COR-L47 (cell line): ENCODE measurements around the gene CHN2.
A peak's percentile ranks its signal among the peaks of the same experiment; 100 is the strongest.

Experiments used
- DNase-seq: peaks from one replicate; lab custom pipeline; 2025; lab: John Stamatoyannopoulos, UW

Gene CHN2

GRCh38 chr7:29194594-29195427 is at the start of gene CHN2:
CHN2 (plus strand) TSS chr7:29194775.
- peak; percentile 62 for DNase-seq

DNA sequence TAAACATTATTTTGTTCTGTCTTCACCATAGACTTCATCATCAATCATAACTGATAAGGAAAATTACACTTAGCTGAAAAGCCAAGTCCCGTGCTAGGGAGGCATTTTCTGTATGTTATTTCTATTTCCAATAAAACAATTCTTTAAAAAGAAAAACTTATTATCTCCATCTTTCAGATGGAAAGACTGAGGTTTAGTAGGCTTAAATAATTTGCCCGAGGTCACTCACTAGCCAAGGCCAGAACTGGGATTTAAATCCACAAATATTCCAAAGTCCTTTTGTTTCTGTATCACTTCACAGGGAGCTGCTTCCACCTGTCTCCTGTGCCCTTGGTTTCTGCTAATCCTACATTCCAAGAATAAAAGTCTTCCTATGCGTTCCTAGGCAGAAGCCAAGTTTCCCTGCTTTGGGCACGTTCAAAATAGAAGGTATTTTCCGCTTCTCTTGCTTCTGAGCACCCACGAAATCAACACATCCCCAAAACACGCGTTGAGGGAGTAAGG is 49.0 kb upstream of the CHN2 start:
- DNase-seq, result no peak

DNA sequence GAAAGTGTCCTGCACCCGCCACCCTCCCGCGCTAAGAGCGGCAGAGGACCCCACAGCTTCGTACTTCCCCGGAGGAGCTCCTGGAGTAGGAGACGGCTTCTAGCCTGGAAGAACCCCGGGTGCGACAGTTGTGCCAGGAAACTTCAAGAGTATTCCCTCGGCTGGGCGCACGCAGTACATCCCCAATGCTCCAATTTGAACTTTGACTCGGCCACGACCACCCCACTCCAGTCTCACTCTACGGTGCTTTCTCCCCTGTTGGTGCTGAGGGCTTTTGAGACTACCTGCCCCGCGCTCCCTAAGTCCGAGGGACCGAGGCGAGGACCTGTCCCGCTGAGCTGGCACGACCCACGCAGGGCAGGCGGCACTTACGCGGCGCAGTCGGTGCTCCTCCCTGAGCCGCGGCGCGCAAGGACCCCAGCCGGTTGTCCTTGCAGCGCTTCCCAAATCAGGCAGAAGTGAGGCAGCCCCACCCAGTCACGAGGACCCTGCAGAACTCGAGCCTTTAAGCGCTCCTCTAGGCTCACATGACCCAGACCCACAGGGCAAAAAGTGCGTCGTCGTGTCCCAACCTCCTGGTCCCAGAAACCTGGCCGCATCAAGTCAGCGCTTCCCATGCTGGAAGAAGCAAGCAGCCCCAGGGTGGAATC is 48.4 kb upstream of the CHN2 start, which contains the start of gene CPVL:
CPVL (minus strand) TSS at position 481 of the 650 bp plus-strand sequence. CDS start 25,476 bp downstream, outside the sequence.
- DNase-seq, result peak; percentile 50

GRCh38 chr7:29146888-29147609 is 47.5 kb upstream of the CHN2 start:
- DNase-seq, result peak; percentile 47

DNA sequence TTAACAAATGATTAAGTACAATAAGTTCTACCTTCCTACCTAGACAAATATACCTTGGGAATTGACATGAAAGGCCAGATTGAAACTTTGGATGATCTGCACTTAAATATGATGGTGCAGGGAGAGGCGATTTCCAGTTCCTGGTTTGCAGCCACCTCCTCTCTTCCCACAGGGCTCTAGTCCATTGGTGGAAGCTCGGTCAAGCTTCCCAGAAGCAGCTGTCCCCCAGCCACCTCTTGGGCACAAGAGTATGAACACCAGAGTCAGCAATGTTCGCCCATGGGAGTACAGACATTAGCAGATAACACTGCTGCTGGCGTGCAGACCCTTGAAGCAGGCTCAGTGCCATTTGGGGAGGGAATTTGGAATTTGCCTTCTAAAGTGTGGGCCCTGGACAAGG is 46.8 kb upstream of the CHN2 start:
- no peak for DNase-seq

- no peak for DNase-seq
These were observed 45.5 kb upstream of the CHN2 start for GRCh38 chr7:29149036-29149435.

GRCh38 chr7:29150856-29151255 is 43.7 kb upstream of the CHN2 start:
- peak; percentile 59 for DNase-seq

- no peak for DNase-seq
These were observed 40.5 kb upstream of the CHN2 start for GRCh38 chr7:29154076-29154475.

DNA sequence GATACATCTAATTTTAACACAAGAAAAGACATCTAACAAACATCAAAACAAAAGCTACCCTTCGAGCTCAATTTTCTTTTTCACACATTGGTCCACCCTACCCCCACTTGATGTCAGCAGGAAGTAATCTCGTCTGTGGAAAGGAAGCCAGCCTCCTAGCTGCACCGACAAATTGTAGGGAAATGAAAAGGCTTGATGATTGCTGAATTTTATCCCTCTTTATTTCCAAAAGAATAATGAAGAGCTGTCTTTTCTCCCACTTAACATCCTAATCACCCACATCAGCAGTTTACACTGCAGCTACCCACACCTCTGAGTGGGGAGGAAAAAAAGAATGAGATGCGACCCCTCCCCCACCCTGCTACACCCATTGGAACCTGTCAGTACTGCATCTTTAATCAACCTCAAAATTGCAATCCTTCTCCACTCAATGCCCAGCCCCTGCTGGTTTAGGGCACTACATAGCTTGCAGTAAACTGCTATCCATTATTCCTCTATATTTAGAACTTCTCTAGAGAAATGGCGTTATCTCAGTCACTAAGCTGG is 37.6 kb upstream of the CHN2 start:
- peak; percentile 32 for DNase-seq

DNA sequence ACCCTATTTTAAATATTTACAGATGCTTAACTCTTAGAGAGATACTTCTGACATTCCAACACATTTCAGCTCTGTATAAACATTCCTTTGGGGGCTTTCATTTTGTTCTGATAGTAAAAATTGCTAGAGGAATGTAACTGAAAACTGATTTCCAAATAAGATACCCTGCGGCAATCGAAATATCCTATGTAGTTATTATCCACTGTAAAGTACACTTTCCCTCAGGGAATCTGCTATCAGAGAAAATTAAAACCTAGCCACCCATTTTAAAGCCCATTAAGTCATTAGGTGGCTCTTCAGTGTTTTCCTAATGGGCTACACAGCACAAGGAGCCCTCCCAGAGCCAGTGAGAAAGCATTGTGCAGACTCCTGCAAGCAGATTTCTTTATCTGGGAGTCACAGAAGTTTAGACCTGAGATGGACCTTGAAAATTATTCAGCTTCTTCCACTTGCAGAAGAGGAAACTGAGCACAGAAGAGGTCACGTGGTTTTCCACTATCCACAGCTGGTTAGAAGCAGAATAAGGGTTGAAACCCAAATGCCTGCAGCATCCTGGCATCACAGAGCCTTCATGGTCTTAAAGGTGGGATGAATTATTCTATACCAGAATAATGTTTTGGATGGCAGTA is 35.7 kb upstream of the CHN2 start:
- no peak for DNase-seq

DNA sequence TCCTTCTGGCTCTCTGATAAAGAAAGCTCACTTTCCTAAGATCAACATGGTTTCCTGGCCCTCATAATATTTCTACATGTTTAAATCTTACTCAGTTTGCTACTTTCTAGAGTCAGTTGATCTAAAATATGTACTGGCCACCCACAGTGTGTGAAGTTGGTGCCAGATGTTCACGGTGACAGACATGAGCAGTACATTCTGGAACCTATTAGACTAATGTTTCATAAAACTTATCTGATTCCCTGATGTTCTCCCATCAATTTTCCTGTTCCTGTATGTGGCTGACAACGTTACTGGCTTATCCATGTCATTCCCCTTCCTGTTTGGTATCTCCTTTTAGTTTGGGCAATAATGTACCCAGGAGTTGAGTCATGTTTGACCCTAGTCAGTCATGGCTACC is 34.5 kb upstream of the CHN2 start:
- no peak for DNase-seq

DNA sequence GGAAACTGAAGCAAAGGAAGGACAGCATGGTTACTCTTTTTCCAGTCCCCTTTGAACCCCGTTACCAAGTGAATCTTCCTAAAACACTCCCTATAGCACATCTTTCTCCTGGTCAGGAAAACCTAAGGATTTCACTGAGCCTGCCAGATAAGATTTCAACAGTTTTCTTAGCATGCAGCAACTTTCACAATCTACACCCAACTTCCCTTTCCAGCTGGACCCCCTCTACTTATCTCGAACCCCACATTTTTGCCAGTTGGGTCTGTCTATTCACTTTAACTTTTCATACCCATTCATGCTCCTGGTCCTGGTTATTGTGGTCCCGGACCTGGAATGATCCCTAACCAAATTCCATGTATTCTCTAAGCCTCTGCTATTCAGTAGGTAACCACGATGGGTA is 33.3 kb upstream of the CHN2 start:
- DNase-seq, result no peak

DNA sequence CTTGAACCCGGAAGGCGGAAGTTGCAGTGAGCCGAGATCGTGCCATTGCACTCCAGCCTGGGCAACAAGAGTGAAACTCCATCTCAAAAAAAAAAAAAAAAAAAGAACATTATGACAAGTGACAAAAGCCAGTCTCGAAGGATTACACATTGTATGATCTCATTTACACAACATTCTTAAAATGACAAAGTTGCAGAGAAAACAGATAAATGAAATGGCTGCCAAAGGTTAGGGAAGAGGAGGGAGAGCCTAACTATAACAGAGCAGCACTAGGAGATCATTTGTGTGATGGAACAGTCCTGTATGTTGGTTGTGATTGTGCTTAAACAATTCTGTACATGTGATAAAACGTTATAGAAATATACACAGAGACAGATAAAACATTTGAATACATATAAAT is 32.0 kb upstream of the CHN2 start:
- no peak for DNase-seq

DNA sequence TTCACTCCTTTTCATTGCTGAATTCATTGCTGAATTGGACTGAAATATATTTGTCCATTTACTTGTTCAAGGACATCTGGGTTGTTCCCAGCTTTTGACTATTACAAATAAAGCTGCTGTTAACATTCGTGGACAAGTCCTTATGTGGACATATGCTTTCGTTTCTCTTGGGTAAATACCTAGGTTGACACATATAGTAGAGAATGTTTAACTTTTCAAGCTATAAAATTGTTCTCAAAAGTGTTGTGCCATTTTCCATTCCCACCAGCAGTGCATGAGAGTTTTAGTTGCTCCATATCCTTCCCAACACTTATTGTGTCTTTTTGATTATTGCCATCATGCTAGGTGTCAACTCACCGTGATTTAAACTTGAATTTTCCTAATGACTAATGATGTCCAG is 30.7 kb upstream of the CHN2 start:
- DNase-seq, result no peak

- no peak for DNase-seq
These were observed 26.9 kb upstream of the CHN2 start for GRCh38 chr7:29167721-29168120.

DNA sequence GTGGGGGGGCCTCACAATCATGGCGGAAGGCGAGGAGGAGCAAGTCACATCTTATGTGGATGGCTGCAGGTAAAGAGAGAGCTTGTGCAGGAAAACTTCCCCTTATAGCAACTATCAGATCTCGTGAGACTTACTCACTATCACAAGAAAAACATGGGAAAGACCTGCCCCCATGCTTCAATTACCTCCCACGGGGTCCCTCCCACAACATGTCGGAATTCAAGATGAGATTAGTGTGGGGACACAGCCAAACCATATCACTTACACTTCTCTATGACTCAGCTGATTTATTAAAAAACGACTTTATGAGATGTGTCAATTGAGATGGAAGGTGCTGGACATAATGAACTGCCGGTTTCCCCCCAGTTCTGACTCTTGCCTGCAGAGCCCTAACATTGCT is 23.8 kb upstream of the CHN2 start:
- no peak for DNase-seq

DNA sequence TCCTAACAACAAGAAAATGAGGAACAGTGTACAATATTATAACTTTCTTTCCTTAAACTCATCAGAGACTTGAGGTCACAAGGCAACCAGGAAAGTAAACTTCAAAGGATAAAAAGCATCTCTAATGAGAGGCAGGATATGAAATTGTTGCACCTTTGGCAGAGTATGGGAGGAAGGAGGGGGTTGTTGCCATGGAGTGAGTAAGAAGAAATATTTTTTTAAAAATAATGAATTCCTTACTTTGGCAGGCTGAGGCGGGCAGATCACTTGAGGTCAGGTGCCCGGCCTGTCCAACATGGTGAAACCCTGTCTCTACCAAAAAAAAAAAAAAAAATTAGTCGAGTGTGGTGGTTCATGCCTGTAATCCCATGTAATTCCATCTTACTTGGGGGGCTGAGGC is 21.1 kb upstream of the CHN2 start:
- no peak for DNase-seq

GRCh38 chr7:29177963-29178600 is 16.5 kb upstream of the CHN2 start:
- no peak for DNase-seq

DNA sequence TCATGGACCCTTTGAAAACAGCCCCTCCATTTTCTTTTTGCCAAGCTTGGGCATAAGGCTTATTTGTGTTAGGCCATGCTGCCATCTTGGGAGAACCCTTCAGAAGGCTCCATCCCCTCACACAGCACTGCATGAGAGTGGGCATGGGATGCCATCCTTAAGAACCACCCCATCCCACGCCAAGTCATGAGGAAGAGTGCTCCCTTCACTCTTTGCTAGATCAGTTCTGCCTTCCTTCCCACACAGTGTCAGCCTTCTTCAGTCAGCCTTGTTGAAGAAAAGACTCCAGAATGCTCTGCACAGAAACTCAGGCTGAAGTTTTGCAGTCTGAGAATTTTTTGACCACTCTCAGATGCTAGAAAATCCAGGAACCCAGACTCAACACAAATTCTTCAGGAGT is 15.5 kb upstream of the CHN2 start:
- DNase-seq, result no peak

GRCh38 chr7:29184599-29184998 is 10.0 kb upstream of the CHN2 start:
- DNase-seq, result no peak

DNA sequence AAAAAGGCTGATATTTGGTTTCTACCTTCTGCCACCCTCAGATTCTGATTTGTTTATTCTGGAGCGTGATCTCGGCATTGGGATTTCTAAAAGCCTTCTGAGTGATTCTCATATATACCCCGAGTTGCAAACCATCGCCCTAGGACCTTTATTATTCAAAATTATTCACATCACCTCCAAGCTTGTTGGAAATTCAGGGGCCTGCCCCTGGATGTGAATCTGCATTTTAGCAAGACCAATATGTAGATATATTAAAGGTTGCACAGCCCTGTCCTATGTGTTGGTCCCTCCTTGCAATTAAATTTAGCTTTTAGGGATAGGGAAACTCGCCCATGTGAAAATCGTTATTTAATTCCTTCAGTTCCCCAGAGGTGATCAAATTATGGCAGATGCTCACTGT is 9.0 kb upstream of the CHN2 start:
- DNase-seq, result no peak
